Activated naive CD4-positive, alpha-beta T cell treated with anti-CD3 and anti-CD28 coated beads, Interleukin-2, amount 50 U/mL, for 24 hours (primary cell): Measurements from ENCODE around the gene FOXP1.
A peak's percentile ranks its signal among the peaks of the same experiment; 100 is the strongest.

Experiments used
- H3K27ac Mint-ChIP-seq: one replicate; pipeline ENCODE4 v1.8.0; 2021; ENCODE audit warnings: mild to moderate bottlenecking, mixed read lengths
- H3K27me3 Mint-ChIP-seq: one replicate; pipeline ENCODE4 v1.8.0; 2021; ENCODE audit warnings: mixed read lengths
- H3K36me3 Mint-ChIP-seq: one replicate; pipeline ENCODE4 v1.8.0; 2021; ENCODE audit warnings: mixed read lengths
- H3K4me1 Mint-ChIP-seq: one replicate; pipeline ENCODE4 v1.8.0; 2021; ENCODE audit warnings: mixed read lengths
- H3K4me3 Mint-ChIP-seq: one replicate; pipeline ENCODE4 v1.8.0; 2021; ENCODE audit warnings: mild to moderate bottlenecking, mixed read lengths
- H3K9me3 Mint-ChIP-seq: one replicate; pipeline ENCODE4 v1.8.0; 2021; ENCODE audit warnings: mixed read lengths

FOXP1 gene

GRCh38 chr3:71037775-71038174, 545.8 kb downstream of the FOXP1 start:
- H3K36me3 Mint-ChIP-seq = peaks cover 50% of the 10 kb centered on the region
- H3K9me3 Mint-ChIP-seq = no peaks in the 10 kb centered on the region
- peaks cover 98% of the 10 kb centered on the region for H3K4me1 Mint-ChIP-seq
- peak overlapping the region; percentile 6 for H3K27ac Mint-ChIP-seq
- no peaks in the 10 kb centered on the region for H3K27me3 Mint-ChIP-seq
- peak overlapping the region; percentile 39 for H3K4me3 Mint-ChIP-seq

- Mint-ChIP-seq H3K27me3 (no peaks in the 10 kb centered on the region), H3K4me1 (peaks cover 99% of the 10 kb centered on the region), H3K36me3 (peaks cover 52% of the 10 kb centered on the region), H3K9me3 (no peaks in the 10 kb centered on the region), H3K27ac (peak overlapping the region; percentile 95), H3K4me3 (peak overlapping the region; percentile 33)
Measured at GRCh38 chr3:71035886-71036285, 547.6 kb downstream of the FOXP1 start.

DNA sequence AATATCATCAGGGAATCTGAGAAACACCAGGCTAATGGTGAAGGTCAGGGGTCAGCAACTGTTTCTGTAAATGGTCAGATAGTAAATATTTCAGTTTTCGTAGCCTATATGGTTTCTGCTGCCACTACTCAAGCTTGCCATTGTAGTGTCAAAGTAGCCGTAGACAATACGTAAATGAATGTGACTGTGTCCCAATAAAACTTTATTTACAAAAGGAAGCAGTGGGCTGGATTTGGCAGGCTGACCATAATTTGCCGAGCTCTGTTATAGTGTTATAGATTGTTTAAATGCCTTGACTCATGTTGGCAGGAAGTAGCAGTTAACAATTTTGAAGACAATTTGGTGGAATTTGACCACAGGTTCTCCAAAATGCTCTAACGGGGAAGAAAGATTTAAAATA, 548.2 kb downstream of the FOXP1 start:
- Mint-ChIP-seq H3K4me3 (no peak overlapping the region), H3K36me3 (peaks cover 53% of the 10 kb centered on the region), H3K4me1 (peaks cover 99% of the 10 kb centered on the region), H3K27ac (peak overlapping the region; percentile 90), H3K9me3 (no peaks in the 10 kb centered on the region), H3K27me3 (no peaks in the 10 kb centered on the region)

- Mint-ChIP-seq H3K27me3 (no peaks in the 10 kb centered on the region), H3K4me1 (peaks cover 97% of the 10 kb centered on the region), H3K4me3 (peak overlapping the region; percentile 42), H3K27ac (peak overlapping the region; percentile 71), H3K9me3 (no peaks in the 10 kb centered on the region), H3K36me3 (peaks cover 49% of the 10 kb centered on the region)
Measured at GRCh38 chr3:71033681-71034220, 549.8 kb downstream of the FOXP1 start.

- Mint-ChIP-seq H3K9me3 (no peaks in the 10 kb centered on the region), H3K27ac (peak overlapping the region; percentile 94), H3K27me3 (no peaks in the 10 kb centered on the region), H3K4me1 (peaks cover 96% of the 10 kb centered on the region), H3K36me3 (peaks cover 41% of the 10 kb centered on the region), H3K4me3 (peak overlapping the region; percentile 45)
Measured at GRCh38 chr3:71031914-71032521, 551.5 kb downstream of the FOXP1 start.

DNA sequence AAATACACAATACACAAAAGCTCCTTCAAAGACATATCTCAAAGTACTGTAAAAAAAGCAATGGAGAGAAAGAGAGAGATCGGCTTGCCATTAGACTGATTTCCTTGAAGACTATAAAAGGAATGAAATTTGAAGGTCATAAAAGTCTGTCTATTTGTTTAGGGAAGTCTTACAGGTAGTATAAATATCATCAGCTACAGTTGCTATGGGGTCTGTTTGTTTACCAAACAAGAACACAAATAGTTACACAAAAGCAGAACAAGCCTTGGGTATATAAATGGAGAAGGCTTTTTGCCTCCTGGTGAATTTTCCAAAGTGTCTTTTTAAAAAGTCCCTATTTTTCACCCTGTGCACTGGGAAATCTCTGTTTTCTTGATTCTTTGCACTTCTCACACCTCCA, 552.3 kb downstream of the FOXP1 start:
- peaks cover 40% of the 10 kb centered on the region for H3K36me3 Mint-ChIP-seq
- H3K4me1 Mint-ChIP-seq = peaks cover 96% of the 10 kb centered on the region
- peak overlapping the region; percentile 94 for H3K27ac Mint-ChIP-seq
- no peaks in the 10 kb centered on the region for H3K27me3 Mint-ChIP-seq
- no peaks in the 10 kb centered on the region for H3K9me3 Mint-ChIP-seq
- H3K4me3 Mint-ChIP-seq = peak overlapping the region; percentile 45

GRCh38 chr3:71030748-71031147, 552.8 kb downstream of the FOXP1 start:
- Mint-ChIP-seq H3K9me3 (no peaks in the 10 kb centered on the region), H3K4me1 (peaks cover 96% of the 10 kb centered on the region), H3K4me3 (peak overlapping the region; percentile 5), H3K36me3 (peaks cover 39% of the 10 kb centered on the region), H3K27ac (peak overlapping the region; percentile 83), H3K27me3 (no peaks in the 10 kb centered on the region)

DNA sequence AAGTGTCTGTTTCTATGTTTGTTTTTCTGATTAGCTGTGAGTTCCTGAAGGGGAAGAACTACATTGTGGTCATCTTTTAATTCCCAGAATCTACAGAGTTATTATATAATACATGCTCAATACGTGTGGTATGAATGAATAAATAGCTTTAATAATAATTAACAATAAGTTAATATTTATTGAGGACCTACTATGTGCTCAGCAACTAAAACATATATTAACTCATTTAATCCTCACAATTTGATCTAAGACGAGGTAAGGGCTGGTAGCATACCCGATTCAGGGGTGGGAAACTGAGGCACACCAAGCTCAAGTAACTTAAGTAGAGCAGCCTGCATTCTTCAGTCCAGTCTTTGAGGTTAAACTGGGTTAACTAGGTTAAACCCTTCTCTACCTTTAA, 553.8 kb downstream of the FOXP1 start:
- no peak overlapping the region for H3K4me3 Mint-ChIP-seq

GRCh38 chr3:71028802-71029201, 554.7 kb downstream of the FOXP1 start:
- no peaks in the 10 kb centered on the region for H3K9me3 Mint-ChIP-seq
- no peaks in the 10 kb centered on the region for H3K27me3 Mint-ChIP-seq
- H3K4me1 Mint-ChIP-seq = peaks cover 96% of the 10 kb centered on the region
- H3K27ac Mint-ChIP-seq = peak overlapping the region; percentile 52
- no peak overlapping the region for H3K4me3 Mint-ChIP-seq
- peaks cover 46% of the 10 kb centered on the region for H3K36me3 Mint-ChIP-seq

More for the DNA sequence above, 553.8 kb downstream of the FOXP1 start:
- peak overlapping the region; percentile 83 for H3K27ac Mint-ChIP-seq
- H3K4me1 Mint-ChIP-seq = peaks cover 96% of the 10 kb centered on the region
- no peaks in the 10 kb centered on the region for H3K9me3 Mint-ChIP-seq
- no peaks in the 10 kb centered on the region for H3K27me3 Mint-ChIP-seq
- H3K36me3 Mint-ChIP-seq = peaks cover 42% of the 10 kb centered on the region

DNA sequence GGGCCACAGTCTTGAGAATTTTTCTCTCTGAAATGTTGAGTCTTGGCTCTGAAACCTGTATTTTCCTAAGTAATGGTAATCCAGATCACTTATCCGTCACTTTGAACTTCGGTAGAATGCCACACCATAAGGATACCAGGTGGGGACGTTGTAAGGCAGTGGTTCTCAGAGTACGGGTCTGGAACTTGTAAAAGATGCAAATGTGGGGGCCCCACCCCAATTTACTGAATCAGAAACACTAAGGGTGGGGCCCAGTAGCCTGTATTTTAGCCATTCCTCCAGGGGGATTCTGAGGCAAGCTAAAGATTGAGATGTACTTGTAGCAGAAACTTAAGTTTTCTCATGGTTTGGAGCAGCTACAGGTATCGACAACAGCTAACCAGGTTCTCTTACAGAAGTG, 555.3 kb downstream of the FOXP1 start:
- no peaks in the 10 kb centered on the region for H3K9me3 Mint-ChIP-seq
- H3K36me3 Mint-ChIP-seq = peaks cover 48% of the 10 kb centered on the region
- no peak overlapping the region for H3K27ac Mint-ChIP-seq
- peaks cover 96% of the 10 kb centered on the region for H3K4me1 Mint-ChIP-seq
- no peak overlapping the region for H3K4me3 Mint-ChIP-seq
- no peaks in the 10 kb centered on the region for H3K27me3 Mint-ChIP-seq

DNA sequence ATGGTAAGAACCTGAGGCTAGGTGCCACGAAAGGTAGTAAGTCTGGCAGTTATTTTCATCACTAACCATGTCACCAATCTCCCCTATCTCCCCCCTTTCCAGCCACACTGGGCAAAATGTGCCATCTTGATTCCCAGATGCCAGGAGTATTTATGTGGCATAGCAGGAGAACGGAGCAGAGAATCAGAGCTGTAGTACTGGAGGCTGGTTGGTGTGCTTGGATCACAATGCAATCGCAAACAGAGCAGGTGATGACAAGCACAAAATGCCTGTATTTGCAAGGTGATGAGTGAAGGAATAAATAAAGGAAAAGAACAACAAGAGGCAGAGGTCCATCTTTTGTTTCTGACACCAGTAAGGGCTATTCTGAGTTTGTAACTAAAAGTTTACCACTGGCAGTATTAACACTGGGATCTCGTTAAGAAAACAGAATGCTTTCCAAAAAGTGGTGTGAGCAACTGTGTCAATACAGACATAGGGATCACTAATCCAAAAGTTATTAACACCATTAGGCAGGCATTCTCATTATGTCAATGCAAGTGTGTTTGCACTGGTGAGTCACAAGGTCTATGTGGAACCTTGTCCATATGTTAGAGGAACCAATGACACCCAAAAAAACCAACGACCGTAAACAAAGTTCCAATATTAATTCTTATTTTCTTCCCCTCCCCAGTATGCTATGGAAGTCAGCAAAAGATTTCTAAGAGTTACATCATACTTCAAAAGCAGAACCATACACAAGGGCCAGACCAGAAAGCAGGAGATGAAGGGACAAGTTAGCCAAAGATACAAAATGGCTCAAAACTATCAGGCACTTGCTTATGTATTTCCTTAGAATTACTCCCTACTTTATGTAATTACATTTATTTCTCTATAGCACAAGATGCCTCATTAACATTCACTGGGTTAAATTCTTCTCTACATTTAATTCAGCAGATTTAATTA, 556.6 kb downstream of the FOXP1 start:
- Mint-ChIP-seq H3K4me1 (peaks cover 93% of the 10 kb centered on the region), H3K9me3 (no peaks in the 10 kb centered on the region), H3K27ac (peak overlapping the region; percentile 57), H3K27me3 (no peaks in the 10 kb centered on the region), H3K36me3 (peaks cover 49% of the 10 kb centered on the region), H3K4me3 (peak overlapping the region; percentile 12)

- peaks cover 43% of the 10 kb centered on the region for H3K36me3 Mint-ChIP-seq
- H3K4me3 Mint-ChIP-seq = peak overlapping the region; percentile 19
- H3K9me3 Mint-ChIP-seq = no peaks in the 10 kb centered on the region
- peaks cover 93% of the 10 kb centered on the region for H3K4me1 Mint-ChIP-seq
- peak overlapping the region; percentile 87 for H3K27ac Mint-ChIP-seq
- H3K27me3 Mint-ChIP-seq = no peaks in the 10 kb centered on the region
Measured at GRCh38 chr3:71025516-71025915, 558.0 kb downstream of the FOXP1 start.

DNA sequence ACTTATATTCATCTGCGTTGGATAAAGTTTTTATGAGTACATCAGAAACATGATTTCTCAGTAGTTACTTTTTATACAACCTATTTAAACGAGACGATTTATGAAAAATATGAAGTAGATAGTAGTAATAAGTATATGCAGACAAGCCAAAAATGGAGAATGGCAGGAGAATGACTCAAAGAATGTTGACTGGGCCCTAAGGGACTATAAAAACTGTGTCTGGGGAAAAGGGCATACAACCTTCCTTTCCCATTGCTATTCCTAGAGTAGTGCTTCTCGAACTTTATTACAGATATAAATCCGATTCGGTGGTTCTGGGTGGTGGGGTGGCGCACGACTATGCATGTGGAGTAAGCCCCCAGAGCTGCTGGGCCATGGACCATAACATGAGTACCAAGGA, 558.5 kb downstream of the FOXP1 start:
- Mint-ChIP-seq H3K27me3 (no peaks in the 10 kb centered on the region), H3K27ac (peak overlapping the region; percentile 87), H3K9me3 (no peaks in the 10 kb centered on the region), H3K4me3 (peak overlapping the region; percentile 19), H3K36me3 (peaks cover 38% of the 10 kb centered on the region), H3K4me1 (peaks cover 90% of the 10 kb centered on the region)

DNA sequence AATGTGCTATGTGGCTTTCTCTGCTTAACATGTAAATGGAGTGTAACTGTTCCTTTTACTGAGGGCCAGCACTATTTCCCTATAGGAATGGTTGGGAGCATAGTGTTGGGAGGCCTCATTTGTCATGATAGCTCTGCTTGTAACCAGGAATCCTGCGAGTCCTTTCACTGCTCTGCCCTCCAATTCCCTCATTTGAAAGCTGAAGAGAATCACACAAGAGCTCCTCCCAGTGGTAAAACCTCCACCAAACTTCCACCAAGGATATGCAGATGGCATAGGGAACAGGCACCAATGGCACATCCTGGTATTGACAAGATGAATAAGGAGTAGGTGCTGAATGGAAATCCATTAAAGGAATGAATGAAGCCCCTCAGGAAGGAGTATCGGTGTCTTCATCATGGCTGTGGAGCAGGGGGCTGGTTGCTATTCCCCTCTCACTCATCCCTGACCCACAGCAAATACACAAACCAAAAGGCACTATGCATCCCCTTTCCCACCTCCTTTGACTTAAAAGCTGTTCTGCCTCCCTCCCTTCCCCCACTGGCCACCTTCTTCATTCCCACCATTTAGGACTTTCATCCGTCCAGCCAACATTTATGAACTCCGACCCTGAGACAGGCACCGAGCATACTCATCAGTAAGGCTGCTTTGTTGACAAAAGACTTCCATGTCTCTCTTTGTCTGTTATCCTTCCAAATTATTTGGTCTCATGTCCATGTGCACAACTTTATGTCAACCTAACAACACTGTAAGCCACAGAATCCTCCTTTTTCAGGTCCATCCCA, 560.8 kb downstream of the FOXP1 start:
- Mint-ChIP-seq H3K9me3 (no peaks in the 10 kb centered on the region), H3K4me3 (no peak overlapping the region), H3K27me3 (no peaks in the 10 kb centered on the region), H3K4me1 (peaks cover 87% of the 10 kb centered on the region), H3K36me3 (peaks cover 33% of the 10 kb centered on the region), H3K27ac (peak overlapping the region; percentile 87)

DNA sequence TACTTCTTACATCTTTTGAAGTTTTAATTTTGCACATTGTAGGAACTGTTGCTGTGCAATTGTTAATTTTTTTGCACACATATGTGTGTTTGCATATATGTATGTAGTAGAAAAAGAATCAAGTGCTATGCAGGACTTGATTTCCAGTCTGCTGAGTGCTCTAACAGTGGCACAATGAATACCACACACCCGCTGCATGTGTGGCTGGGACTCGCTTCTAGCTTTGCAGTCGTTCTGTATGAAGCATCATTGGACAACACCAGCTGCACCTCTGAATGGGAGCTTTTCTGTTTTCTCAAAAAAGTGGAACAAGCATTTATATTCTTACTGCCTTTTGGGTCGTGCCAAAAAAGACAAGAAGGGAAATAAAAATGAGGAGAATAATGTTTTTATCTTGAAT, 564.7 kb downstream of the FOXP1 start:
- Mint-ChIP-seq H3K27ac (peak overlapping the region; percentile 70), H3K4me1 (peaks cover 78% of the 10 kb centered on the region), H3K9me3 (no peaks in the 10 kb centered on the region), H3K4me3 (no peak overlapping the region), H3K27me3 (no peaks in the 10 kb centered on the region), H3K36me3 (peaks cover 38% of the 10 kb centered on the region)
